GM19043 (cell line): ENCODE measurements around the gene SHISA4.
"Not testable (repeated sequence)": the region's sequence is repeated elsewhere in the genome, so short reads cannot be mapped to it uniquely, and the experiment has no call there.

Experiments used
- ATAC-seq: cut with Tn5 transposase; IDR thresholded peaks from one replicate; pipeline ENCODE4 v1.9.1; 2021; ENCODE audit warnings: low read depth; ENCODE audit not compliant: unreplicated experiment

The SHISA4 gene

GRCh38 chr1:201895913-201896807, 7.5 kb downstream of the SHISA4 start:
- ATAC-seq: no peak

- ATAC-seq: no peak
Observed at GRCh38 chr1:201896951-201897391, 8.3 kb downstream of the SHISA4 start.

GRCh38 chr1:201898240-201898894, 9.7 kb downstream of the SHISA4 start:
- no peak for ATAC-seq

GRCh38 chr1:201898992-201899391, 10.3 kb downstream of the SHISA4 start:
- no peak for ATAC-seq

GRCh38 chr1:201899683-201900429, 11.2 kb downstream of the SHISA4 start:
- ATAC-seq: no peak

- no peak for ATAC-seq
Observed at GRCh38 chr1:201900476-201900875, 11.8 kb downstream of the SHISA4 start.

- ATAC-seq: not testable (repeated sequence)
Observed at GRCh38 chr1:201901036-201901435, 12.3 kb downstream of the SHISA4 start.

GRCh38 chr1:201902198-201902597, 13.5 kb downstream of the SHISA4 start:
- ATAC-seq: no peak

- no peak for ATAC-seq
Observed at GRCh38 chr1:201903135-201903534, 14.4 kb downstream of the SHISA4 start.

GRCh38 chr1:201904579-201904978, 15.9 kb downstream of the SHISA4 start:
- ATAC-seq: no peak

GRCh38 chr1:201905234-201905890, 16.7 kb downstream of the SHISA4 start:
- no peak for ATAC-seq

- no peak for ATAC-seq
Observed at GRCh38 chr1:201906336-201906735, 17.6 kb downstream of the SHISA4 start.

GRCh38 chr1:201907621-201908020, 18.9 kb downstream of the SHISA4 start:
- ATAC-seq: no peak

- ATAC-seq: no peak
Observed at GRCh38 chr1:201911826-201912571, 23.3 kb downstream of the SHISA4 start.

- ATAC-seq: no peak
Observed at GRCh38 chr1:201912832-201913231, 24.1 kb downstream of the SHISA4 start.

GRCh38 chr1:201914456-201915235, 25.9 kb downstream of the SHISA4 start:
- no peak for ATAC-seq

- no peak for ATAC-seq
Observed at GRCh38 chr1:201916649-201917249, 28.1 kb downstream of the SHISA4 start.

- no peak for ATAC-seq
Observed at GRCh38 chr1:201917362-201918033, 28.8 kb downstream of the SHISA4 start.
